GM12801 (cell line): ENCODE data around the gene RARRES1.

Source experiments
- TF ChIP-seq, protein P1 (sequence below): IDR thresholded peaks from one replicate; pipeline ENCODE4 v1.5.1; 2011; ENCODE audit warnings: control low read depth; ENCODE audit not compliant: insufficient read length; ENCODE audit errors: extremely low read depth

The RARRES1 gene, protein sequence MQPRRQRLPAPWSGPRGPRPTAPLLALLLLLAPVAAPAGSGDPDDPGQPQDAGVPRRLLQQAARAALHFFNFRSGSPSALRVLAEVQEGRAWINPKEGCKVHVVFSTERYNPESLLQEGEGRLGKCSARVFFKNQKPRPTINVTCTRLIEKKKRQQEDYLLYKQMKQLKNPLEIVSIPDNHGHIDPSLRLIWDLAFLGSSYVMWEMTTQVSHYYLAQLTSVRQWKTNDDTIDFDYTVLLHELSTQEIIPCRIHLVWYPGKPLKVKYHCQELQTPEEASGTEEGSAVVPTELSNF

DNA sequence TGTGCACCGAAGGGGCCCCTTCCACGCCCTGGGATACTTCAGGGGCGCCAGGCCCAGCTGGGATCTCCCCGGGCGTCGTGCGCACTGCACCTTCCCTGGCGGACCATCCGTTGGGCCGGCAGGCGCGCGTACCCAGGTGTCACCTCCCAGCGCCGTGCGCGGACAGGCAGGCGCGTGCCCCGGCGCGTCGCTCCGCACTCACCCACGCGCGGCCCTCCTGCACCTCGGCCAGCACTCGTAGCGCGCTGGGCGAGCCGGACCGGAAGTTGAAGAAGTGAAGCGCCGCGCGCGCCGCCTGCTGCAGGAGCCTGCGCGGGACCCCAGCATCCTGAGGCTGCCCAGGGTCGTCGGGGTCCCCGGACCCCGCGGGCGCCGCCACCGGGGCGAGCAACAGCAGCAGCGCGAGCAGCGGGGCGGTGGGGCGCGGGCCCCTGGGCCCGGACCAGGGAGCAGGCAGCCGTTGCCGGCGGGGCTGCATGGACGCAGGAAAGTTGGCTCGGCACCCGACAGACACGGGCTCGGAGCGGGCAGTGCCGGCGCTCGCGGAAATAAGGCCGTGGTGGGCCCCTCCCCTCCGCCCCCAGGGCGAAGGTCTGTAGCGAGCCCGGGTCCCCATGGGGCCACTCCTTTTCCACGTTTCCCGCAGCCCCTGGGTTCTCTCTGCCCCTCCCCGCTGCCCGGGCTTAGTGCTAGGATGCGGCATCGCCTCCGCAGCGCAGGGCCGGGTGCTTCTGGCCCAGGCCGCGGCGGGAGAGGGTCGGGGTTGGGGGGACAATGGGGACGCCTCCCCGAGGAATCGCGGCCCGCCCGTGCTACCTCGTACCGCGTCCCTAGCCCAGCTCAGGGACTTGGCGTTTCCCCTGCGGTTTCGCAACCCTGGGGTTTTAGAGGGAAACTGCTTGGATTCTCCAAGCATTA is at the start of gene RARRES1:
TSS of gene RARRES1 (minus strand) at position 520 of the 918 bp plus-strand sequence. CDS start at position 478, 42 bp downstream.
- TF ChIP-seq, protein P1, sequence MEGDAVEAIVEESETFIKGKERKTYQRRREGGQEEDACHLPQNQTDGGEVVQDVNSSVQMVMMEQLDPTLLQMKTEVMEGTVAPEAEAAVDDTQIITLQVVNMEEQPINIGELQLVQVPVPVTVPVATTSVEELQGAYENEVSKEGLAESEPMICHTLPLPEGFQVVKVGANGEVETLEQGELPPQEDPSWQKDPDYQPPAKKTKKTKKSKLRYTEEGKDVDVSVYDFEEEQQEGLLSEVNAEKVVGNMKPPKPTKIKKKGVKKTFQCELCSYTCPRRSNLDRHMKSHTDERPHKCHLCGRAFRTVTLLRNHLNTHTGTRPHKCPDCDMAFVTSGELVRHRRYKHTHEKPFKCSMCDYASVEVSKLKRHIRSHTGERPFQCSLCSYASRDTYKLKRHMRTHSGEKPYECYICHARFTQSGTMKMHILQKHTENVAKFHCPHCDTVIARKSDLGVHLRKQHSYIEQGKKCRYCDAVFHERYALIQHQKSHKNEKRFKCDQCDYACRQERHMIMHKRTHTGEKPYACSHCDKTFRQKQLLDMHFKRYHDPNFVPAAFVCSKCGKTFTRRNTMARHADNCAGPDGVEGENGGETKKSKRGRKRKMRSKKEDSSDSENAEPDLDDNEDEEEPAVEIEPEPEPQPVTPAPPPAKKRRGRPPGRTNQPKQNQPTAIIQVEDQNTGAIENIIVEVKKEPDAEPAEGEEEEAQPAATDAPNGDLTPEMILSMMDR, result no peak

DNA sequence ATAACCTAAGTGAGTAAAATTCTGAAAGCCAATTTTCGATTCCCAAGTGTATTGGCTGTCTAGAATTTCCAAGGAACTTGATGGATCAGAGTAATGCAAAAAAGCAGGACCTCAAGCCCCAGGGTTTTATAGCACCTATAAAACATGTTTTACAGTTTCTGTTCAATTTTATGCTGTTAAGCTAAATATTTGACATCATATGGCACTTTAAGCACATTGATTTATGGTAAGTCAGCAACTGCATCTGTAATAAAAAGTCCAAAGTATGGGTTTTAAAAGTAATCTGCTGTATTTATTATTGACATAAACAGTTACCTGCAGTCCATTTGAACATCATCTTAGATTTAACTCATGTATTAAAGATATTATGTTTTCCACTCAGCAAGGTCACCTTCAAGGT is 49.6 kb upstream of the RARRES1 start:
- TF ChIP-seq, protein P1, result no peak

DNA sequence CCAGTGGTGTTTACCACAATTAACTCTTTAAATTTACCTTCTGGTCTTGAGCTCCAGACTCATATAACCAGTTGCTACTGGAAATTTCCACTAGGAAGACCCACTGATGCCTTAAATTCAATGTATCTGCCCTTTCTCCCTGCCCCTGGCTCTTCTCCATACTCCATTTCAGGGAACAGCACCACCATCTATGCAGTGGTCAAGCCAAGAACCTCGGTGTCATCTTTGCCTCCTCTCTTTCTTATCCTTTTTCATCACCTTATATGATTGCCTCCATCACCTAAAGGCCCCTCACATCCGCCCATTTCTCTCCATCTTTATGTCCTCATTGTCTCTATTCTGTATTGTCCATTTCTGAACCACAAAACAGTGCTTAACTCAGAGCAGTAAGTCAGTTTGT is 48.9 kb upstream of the RARRES1 start:
- TF ChIP-seq, protein P1, result no peak

DNA sequence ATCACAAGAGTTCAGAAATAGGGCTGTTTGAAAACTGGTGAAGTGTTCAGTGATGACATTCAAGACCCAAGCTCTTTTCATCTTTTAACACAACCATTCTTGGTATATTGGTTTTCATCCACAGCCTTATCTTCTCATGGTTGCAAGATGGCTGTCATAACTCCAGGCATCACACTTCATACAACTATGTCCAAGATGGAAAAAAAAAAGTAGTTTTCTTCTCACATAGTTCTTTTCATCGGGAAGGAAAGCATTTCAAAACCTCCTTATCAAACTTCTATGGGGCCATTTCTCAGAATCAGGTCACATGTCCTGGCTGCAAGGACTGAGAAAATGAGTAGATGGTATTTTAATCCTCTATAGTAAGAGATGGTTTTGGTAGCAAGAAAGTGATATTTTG is 48.5 kb upstream of the RARRES1 start:
- TF ChIP-seq, protein P1, result no peak

DNA sequence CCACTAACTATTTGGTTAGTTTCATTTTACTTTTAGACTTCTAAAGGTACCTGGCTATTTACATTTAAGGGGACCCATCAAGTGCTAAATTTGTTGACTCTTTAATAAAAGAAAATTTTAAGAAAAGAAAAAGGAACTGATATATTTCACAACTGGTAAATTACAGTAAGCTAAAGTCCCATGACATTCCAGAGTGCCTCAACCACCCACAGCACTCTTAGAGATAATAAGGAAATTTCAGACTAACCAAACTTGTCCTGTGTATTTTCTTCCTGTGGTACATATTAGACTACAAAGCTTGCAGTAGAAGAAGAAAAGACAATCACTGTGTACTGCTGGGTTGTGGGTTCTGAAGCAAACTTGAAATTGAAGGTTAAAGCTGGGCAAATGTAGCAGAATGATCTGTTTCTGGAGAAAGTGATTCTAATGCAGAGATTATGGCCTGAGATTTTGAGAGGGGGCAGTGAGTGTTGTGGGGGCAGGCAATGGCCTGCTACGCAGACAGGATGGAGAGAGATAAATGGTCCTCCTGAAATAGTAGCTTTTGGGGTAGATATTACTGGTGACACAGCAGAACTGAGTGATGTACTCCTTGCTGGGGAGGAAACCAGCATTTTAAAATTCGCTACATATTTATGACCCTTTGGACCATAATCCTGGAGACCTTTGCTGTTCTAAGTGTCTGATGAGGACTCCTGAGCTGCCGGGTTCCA is 45.1 kb upstream of the RARRES1 start:
- TF ChIP-seq, protein P1, result no peak

DNA sequence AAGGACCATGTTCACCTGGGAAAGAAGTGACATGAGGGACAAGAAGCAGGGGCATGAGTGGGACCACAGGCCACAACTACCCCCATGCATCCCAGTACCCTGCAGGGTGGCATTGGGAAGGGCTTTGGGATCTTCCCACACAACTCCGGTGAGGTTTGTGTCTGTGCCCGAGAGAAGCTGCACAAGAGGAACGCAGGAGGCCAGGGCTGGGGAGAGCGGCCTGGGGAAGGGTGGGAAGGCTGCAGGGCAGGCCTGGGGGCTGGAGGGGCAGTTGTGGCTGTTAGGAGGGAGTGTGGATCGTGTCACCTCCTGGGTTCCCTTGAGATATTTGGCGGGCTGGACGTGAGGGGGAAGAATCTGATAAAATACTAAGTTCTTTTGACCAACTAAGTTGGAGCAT is 44.3 kb upstream of the RARRES1 start:
- TF ChIP-seq, protein P1, result no peak
